ENCODE data around the gene VWA2.
"Not testable (repeated sequence)": the region's sequence is repeated elsewhere in the genome, so short reads cannot be mapped to it uniquely, and the experiment has no call there.

VWA2 gene

GRCh38 chr10:114320249-114321116 lies 81.4 kb downstream of the VWA2 start:
- DNase-seq: no peak

- no peak for DNase-seq
Measured at GRCh38 chr10:114322344-114322743, 83.3 kb downstream of the VWA2 start.

GRCh38 chr10:114323023-114323422 lies 84.0 kb downstream of the VWA2 start:
- DNase-seq: no peak

GRCh38 chr10:114326795-114327194 lies 87.7 kb downstream of the VWA2 start:
- DNase-seq: no peak

- DNase-seq: no peak
Measured at GRCh38 chr10:114327537-114328440, 88.7 kb downstream of the VWA2 start.

GRCh38 chr10:114328441-114328812 lies 89.4 kb downstream of the VWA2 start:
- DNase-seq: no peak

GRCh38 chr10:114328874-114329273 lies 89.8 kb downstream of the VWA2 start:
- DNase-seq: no peak

- DNase-seq: no peak
Measured at GRCh38 chr10:114329634-114330365, 90.7 kb downstream of the VWA2 start.

GRCh38 chr10:114332301-114333192 lies 93.5 kb downstream of the VWA2 start:
- no peak for DNase-seq

- not testable (repeated sequence) for DNase-seq
Measured at GRCh38 chr10:114333441-114333840, 94.4 kb downstream of the VWA2 start.

GRCh38 chr10:114334301-114334700 lies 95.2 kb downstream of the VWA2 start:
- DNase-seq: no peak

- no peak for DNase-seq
Measured at GRCh38 chr10:114335614-114336013, 96.6 kb downstream of the VWA2 start.

GRCh38 chr10:114336823-114337509 lies 97.9 kb downstream of the VWA2 start:
- DNase-seq: no peak

- DNase-seq: no peak
Measured at GRCh38 chr10:114337510-114338462, 98.7 kb downstream of the VWA2 start.

- no peak for DNase-seq
Measured at GRCh38 chr10:114340816-114341215, 101.8 kb downstream of the VWA2 start.

All from stimulated activated CD4-positive, alpha-beta T cell treated with anti-CD3 and anti-CD28 coated beads, Interleukin-2, amount 100 ng/mL, for 24 hours (primary cell).